AG09309 (cell line): ENCODE data around the gene DEFB132.

Experiments used
- DNase-seq: peaks from one replicate; pipeline ENCODE4 v3.0.0-alpha.2; 2010; ENCODE audit warnings: low read depth
- H3K4me3 ChIP-seq: 2 replicates; pipeline ENCODE4 v1.5.1; 2011; ENCODE audit warnings: mild to moderate bottlenecking, low read depth, low read length, moderate library complexity; ENCODE audit not compliant: control insufficient read depth
- TF ChIP-seq, protein P1 (sequence below): IDR thresholded peaks from 2 replicates; pipeline ENCODE4 v1.5.1; 2011; ENCODE audit warnings: mild to moderate bottlenecking, low read depth, low read length, inconsistent platforms; ENCODE audit not compliant: insufficient read depth, control insufficient read depth; ENCODE audit errors: missing control alignments

DEFB132 gene

GRCh38 chr20:272718-273117, 15.2 kb downstream of the DEFB132 start:
- no peak for DNase-seq
- TF ChIP-seq, protein P1, sequence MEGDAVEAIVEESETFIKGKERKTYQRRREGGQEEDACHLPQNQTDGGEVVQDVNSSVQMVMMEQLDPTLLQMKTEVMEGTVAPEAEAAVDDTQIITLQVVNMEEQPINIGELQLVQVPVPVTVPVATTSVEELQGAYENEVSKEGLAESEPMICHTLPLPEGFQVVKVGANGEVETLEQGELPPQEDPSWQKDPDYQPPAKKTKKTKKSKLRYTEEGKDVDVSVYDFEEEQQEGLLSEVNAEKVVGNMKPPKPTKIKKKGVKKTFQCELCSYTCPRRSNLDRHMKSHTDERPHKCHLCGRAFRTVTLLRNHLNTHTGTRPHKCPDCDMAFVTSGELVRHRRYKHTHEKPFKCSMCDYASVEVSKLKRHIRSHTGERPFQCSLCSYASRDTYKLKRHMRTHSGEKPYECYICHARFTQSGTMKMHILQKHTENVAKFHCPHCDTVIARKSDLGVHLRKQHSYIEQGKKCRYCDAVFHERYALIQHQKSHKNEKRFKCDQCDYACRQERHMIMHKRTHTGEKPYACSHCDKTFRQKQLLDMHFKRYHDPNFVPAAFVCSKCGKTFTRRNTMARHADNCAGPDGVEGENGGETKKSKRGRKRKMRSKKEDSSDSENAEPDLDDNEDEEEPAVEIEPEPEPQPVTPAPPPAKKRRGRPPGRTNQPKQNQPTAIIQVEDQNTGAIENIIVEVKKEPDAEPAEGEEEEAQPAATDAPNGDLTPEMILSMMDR: no peak
- no peak overlapping the region for H3K4me3 ChIP-seq

GRCh38 chr20:273884-274283, 16.4 kb downstream of the DEFB132 start:
- no peak overlapping the region for H3K4me3 ChIP-seq
- no peak for DNase-seq
- TF ChIP-seq, protein P1: no peak

DNA sequence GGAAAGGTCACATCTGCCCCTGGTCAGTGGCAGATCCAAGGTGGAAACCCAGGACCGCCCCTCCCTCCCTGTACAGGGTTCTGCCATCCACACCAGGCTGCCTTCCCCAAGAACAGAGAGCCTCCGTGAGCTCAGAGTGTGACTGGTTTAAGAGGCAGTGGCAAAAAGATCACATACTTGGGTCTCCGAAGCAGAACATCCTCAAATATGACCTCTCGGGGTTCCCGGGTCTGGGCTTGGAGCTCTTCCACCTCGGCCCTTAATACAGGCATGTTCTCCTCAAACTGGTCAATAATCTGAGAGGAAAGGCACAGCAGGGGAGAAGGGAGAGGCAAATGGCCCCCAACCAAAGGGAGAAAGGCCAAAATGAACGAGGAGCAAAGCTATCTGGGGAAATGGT, 18.3 kb downstream of the DEFB132 start:
- DNase-seq: no peak
- no peak overlapping the region for H3K4me3 ChIP-seq
- TF ChIP-seq, protein P1: no peak

- no peak for DNase-seq
- TF ChIP-seq, protein P1: no peak
- H3K4me3 ChIP-seq: no peak overlapping the region
Observed at GRCh38 chr20:276620-277495, 19.3 kb downstream of the DEFB132 start.

- DNase-seq: no peak
- H3K4me3 ChIP-seq: no peak overlapping the region
- TF ChIP-seq, protein P1: no peak
Observed at GRCh38 chr20:277496-277781, 19.9 kb downstream of the DEFB132 start.

DNA sequence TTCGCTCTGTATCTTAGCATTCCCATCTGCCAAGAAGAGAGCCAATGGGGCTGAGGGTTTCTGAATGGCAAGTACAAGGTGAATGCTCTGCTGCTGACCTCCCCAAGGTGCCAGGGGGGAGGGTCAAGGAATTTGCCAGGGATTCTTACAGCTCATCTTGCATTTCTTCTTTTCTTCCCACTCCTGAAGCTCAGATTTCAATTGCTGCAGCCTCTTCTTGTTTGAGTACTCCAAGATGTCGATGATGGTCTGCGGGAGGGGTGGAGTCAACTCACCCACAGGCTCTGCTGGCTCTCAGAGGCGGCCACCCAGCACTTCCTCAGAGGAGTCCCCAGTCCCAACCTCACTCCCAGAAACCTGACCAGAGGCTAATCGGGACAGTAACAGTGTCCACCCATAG, 20.7 kb downstream of the DEFB132 start:
- TF ChIP-seq, protein P1: no peak
- no peak for DNase-seq
- H3K4me3 ChIP-seq: no peak overlapping the region
